HepG2 (cell line): ENCODE data around the gene UGT1A3. TPM values are rescaled to one million over a fixed set of nuclear protein-coding genes. Genes with fewer than 3 reads are reported as not detected.

Source experiments
- ATAC-seq: fragments of 200-7000 bp; cut with Tn5 transposase; 3 replicates; pipeline ENCODE4 v1.9.1; 2020; ENCODE audit warnings: mild to moderate bottlenecking, moderate library complexity
- BruUV-seq: library from RNA; stranded (reverse); fragments of 400-500 nt; replicated peaks from 2 replicates; lab custom pipeline; 2021; lab: Mats Ljungman, UMichigan
- CTCF ChIA-PET: fragments of 300-600 bp; formaldehyde crosslinking; extraction: SDS; loops from one replicate; lab custom pipeline; 2021; ENCODE audit warnings: low total read pairs, inconsistent platforms, low intra/inter-chr PET ratio; lab: Yijun Ruan, JAX
- POLR2A ChIA-PET: fragments of 350-600 bp; sonication (Branson Sonifier 250); formaldehyde crosslinking; loops from one replicate; lab custom pipeline; 2020; ENCODE audit warnings: antibody characterized with exemption, inconsistent platforms; lab: Yijun Ruan, JAX
- DNase-seq: peaks from one replicate; pipeline ENCODE4 v3.0.0-alpha.2; 2015; ENCODE audit warnings: low spot score
- FAIRE-seq: peaks from 3 replicates; lab custom pipeline; 2011; peaks lifted over from hg19 to GRCh38; lab: Jason Lieb, UNC
- H2AFZ ChIP-seq: one replicate; pipeline ENCODE4 v1.6.1; 2011; ENCODE audit warnings: low read length, inconsistent platforms
- H3K27ac ChIP-seq: fragments of 300-600 bp; 3 replicates; pipeline ENCODE4 v1.8.0; 2011; ENCODE audit warnings: mixed run types, mild to moderate bottlenecking, mixed read lengths, low read length, inconsistent platforms; ENCODE audit not compliant: insufficient read depth; ENCODE audit errors: extremely low read length
- H3K27me3 ChIP-seq, 2 experiments: fragments of 200-600 bp in 1 of 2; 2 replicates in 1 of 2; 3 replicates in 1 of 2; pipeline versions ENCODE4 v1.6.0 to v1.8.0; 2011; ENCODE audit warnings: low read length in 2 of 2, mild to moderate bottlenecking in 2 of 2, moderate library complexity in 2 of 2, inconsistent platforms in 1 of 2; ENCODE audit not compliant: insufficient read depth in 2 of 2, control insufficient read depth in 1 of 2
- H3K36me3 ChIP-seq, 2 experiments: fragments of 200-600 bp in 1 of 2; replicated peaks in 1 of 2; 2 replicates in 1 of 2; 3 replicates in 1 of 2; pipeline versions ENCODE4 v1.5.1 to v1.8.0; 2011; ENCODE audit warnings: low read length in 2 of 2, inconsistent platforms in 1 of 2; ENCODE audit not compliant: insufficient read depth in 2 of 2, control insufficient read depth in 1 of 2
- H3K4me1 ChIP-seq: 2 replicates; pipeline ENCODE4 v1.5.1; 2012; ENCODE audit warnings: low read length, inconsistent platforms; ENCODE audit not compliant: insufficient read depth
- H3K4me2 ChIP-seq: 2 replicates; pipeline ENCODE4 v1.6.0; 2011; ENCODE audit warnings: low read depth, low read length, inconsistent platforms
- H3K4me3 ChIP-seq, 3 experiments: fragments of 200-600 bp in 1 of 3; sonication (generic), shearing (Covaris generic) in 1 of 3; replicated peaks in 1 of 3; 2 replicates each; pipeline ENCODE4 v1.5.1; 2011 to 2016; ENCODE audit warnings: low read length in 3 of 3, inconsistent platforms in 2 of 3, low read depth in 2 of 3, mild to moderate bottlenecking in 2 of 3, control low read depth in 1 of 3, mixed read lengths in 1 of 3; ENCODE audit not compliant: insufficient read depth in 1 of 3
- H3K79me2 ChIP-seq: one replicate; pipeline ENCODE4 v1.6.1; 2011; ENCODE audit warnings: low read length, inconsistent platforms; ENCODE audit not compliant: insufficient read depth
- H3K9ac ChIP-seq: 2 replicates; pipeline ENCODE4 v1.6.0; 2011; ENCODE audit warnings: mild to moderate bottlenecking, low read depth, low read length, inconsistent platforms; ENCODE audit not compliant: insufficient read depth
- H3K9me3 ChIP-seq: 2 replicates; pipeline ENCODE4 v1.5.1; 2012; ENCODE audit warnings: mild to moderate bottlenecking, low read length
- H4K20me1 ChIP-seq: 2 replicates; pipeline ENCODE4 v1.6.0; 2011; ENCODE audit warnings: inconsistent platforms, mild to moderate bottlenecking, low read length, moderate library complexity; ENCODE audit not compliant: insufficient read depth
- DR1 ChIP-seq: sonication (generic); formaldehyde crosslinking; IDR thresholded peaks from 2 replicates; pipeline ENCODE4 v1.8.0; 2021; ENCODE audit warnings: mild to moderate bottlenecking, missing genetic modification reagents, inconsistent platforms
- GFI1 ChIP-seq: sonication (generic); formaldehyde crosslinking; IDR thresholded peaks from 2 replicates; pipeline ENCODE4 v1.5.0; 2020; ENCODE audit warnings: missing genetic modification reagents, mild to moderate bottlenecking, borderline replicate concordance
- HCFC1 ChIP-seq: fragments of 150-350 bp; IDR thresholded peaks from 2 replicates; pipeline ENCODE4 v1.6.1; 2014; ENCODE audit warnings: low read depth, low read length
- NAIF1 ChIP-seq: sonication (generic); formaldehyde crosslinking; IDR thresholded peaks from 2 replicates; pipeline ENCODE4 v1.5.0; 2020; ENCODE audit warnings: mild to moderate bottlenecking, missing genetic modification reagents, borderline replicate concordance
- NR1H2 ChIP-seq: sonication (generic); formaldehyde crosslinking; IDR thresholded peaks from 2 replicates; pipeline ENCODE4 v1.8.1; 2022; ENCODE audit warnings: low read depth, missing genetic modification reagents, borderline replicate concordance
- ZFP37 ChIP-seq: sonication (generic); formaldehyde crosslinking; IDR thresholded peaks from 2 replicates; pipeline ENCODE4 v1.4.0; 2020; ENCODE audit warnings: missing genetic modification reagents, borderline replicate concordance
- ZNF234 ChIP-seq: sonication (generic); formaldehyde crosslinking; conservative IDR thresholded peaks from 2 replicates; pipeline ENCODE4 v1.5.1; 2020; ENCODE audit warnings: mild to moderate bottlenecking, missing genetic modification reagents
- ZNF280B ChIP-seq: sonication (generic); formaldehyde crosslinking; IDR thresholded peaks from 2 replicates; pipeline ENCODE4 v1.5.0; 2020; ENCODE audit warnings: missing genetic modification reagents, mild to moderate bottlenecking, borderline replicate concordance
- ZNF543 ChIP-seq: sonication (generic); formaldehyde crosslinking; IDR thresholded peaks from 2 replicates; pipeline ENCODE4 v1.4.0; 2020; ENCODE audit warnings: mild to moderate bottlenecking, missing genetic modification reagents
- ZNF670 ChIP-seq: sonication (generic); formaldehyde crosslinking; IDR thresholded peaks from 2 replicates; pipeline ENCODE4 v1.8.0; 2022; ENCODE audit warnings: mild to moderate bottlenecking, missing genetic modification reagents, borderline replicate concordance
- ZNF672 ChIP-seq: sonication (generic); formaldehyde crosslinking; IDR thresholded peaks from 2 replicates; pipeline ENCODE4 v1.8.1; 2022; ENCODE audit warnings: missing genetic modification reagents
- WGBS: methylation state at CpG from one replicate; pipeline ENCODE4 v1.1.6; 2017; ENCODE audit warnings: low lambda C conversion rate; 5-methylcytosine and 5-hydroxymethylcytosine counted together
- in situ Hi-C: cut with HindIII; loops from 2 replicates; pipeline ENCODE4 v1.10.0; 2017; ENCODE audit warnings: low pct_unique_long_range_greater_than_20kb; ENCODE audit not compliant: extremely low pct_ligation_motif_present
- intact Hi-C: fragments of 100-400 bp; cut with micrococcal nuclease; formaldehyde crosslinking; loops from one replicate; pipeline ENCODE4 v1.10.0; 2022; ENCODE audit not compliant: unreplicated experiment
- polyA plus RNA-seq, 8 experiments: library from polyadenylated mRNA; depleted of rRNA in 3 of 8; stranded (reverse) in 7 of 8; unstranded in 1 of 8; fragments of >200 nt; fragmentation: Illumina TruSeq in 4 of 8; extraction: Trizol in 4 of 8; gene quantifications; 2 replicates each; pipeline versions ENCODE4 v1.2.1 to v1.2.3, GENCODE V29; 2011 to 2016; ENCODE audit warnings: low read depth in 4 of 8, missing spikeins in 1 of 8, mixed read lengths in 1 of 8; ENCODE audit not compliant: insufficient read depth in 1 of 8
- total RNA-seq, 5 experiments: library from RNA; depleted of rRNA; stranded (reverse); fragments of >200 nt; fragmentation: Illumina TruSeq; extraction: Trizol; gene quantifications; 2 replicates each; pipeline ENCODE4 v1.2.3, GENCODE V29; 2016; ENCODE audit warnings: low read depth in 1 of 5
- TF ChIP-seq, protein P1 (sequence below): sonication (generic); formaldehyde crosslinking; conservative IDR thresholded peaks from 2 replicates; pipeline ENCODE4 v1.4.0; 2020; ENCODE audit warnings: missing genetic modification reagents
- TF ChIP-seq, protein P2 (sequence below): sonication (generic); formaldehyde crosslinking; IDR thresholded peaks from 2 replicates; pipeline ENCODE4 v1.4.0; 2020; ENCODE audit warnings: mild to moderate bottlenecking, missing genetic modification reagents

Gene UGT1A3
- total and polyA plus RNA-seq, 2 of the 13 experiments (the other 11 are each of a cell fraction or from before 2014, with no cell fraction given) = not detected

GRCh38 chr2:233679196-233679595, 49.6 kb upstream of the UGT1A3 start:
- WGBS = 38% methylated on average over 4 of the region's 4 CpGs
- H3K4me3 ChIP-seq = no peak overlapping the region
- intact Hi-C loops (no loop called here), in situ Hi-C loops (no loop called here)
- H3K9me3 ChIP-seq = no peaks in the 10 kb centered on the region
- no peak overlapping the region for H3K4me2 ChIP-seq
- no peaks in the 10 kb centered on the region for H3K79me2 ChIP-seq
- H3K27ac ChIP-seq = no peak overlapping the region
- DNase-seq (no peak), ATAC-seq (no peak), FAIRE-seq (no peak)
- no peaks in the 10 kb centered on the region for H4K20me1 ChIP-seq
- H2AFZ ChIP-seq = no peak overlapping the region
- TF ChIP-seq ZNF234 (CRISPR knock-in tag) (no peak), DR1 (no peak), ZNF672 (no peak), ZNF280B (no peak)
- no peak overlapping the region for H3K9ac ChIP-seq
- H3K36me3 ChIP-seq = no peaks in the 10 kb centered on the region
- no peaks in the 10 kb centered on the region for H3K27me3 ChIP-seq
- POLR2A ChIA-PET = no interaction called here
- CTCF ChIA-PET = no interaction called here
- no TSS peak for BruUV-seq
- H3K4me1 ChIP-seq = no peaks in the 10 kb centered on the region

DNA sequence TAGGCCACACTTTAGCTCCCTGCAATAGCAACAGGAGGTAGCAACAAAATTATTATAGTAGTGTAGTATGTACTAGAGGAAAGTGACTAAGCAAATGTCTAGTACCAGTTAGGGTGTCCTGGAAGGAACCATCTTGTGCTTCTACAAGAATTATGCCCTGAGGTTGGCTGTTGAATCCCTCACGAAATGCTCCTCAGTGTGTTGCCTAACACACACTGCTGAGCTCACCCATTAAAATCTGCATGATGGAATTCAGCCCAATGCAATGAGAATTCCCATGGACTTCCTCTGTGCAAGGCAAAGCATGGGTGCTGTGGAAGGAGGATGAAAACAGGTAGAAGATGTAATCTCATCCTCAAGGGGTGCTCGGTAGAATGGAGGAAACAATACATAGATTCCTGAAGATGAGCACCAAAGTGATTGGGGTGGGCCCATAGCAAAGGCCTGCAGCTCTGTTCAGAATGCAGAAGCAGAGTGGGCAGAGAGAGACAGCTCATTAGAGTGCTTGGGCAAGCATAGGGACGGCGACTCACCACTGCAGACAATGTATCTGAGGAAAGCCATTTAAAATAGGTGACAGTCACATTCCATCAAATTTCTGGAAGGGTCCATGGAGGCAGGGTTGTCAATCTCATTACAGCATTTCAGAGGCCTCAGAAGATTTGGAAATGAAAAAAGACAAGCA, 48.3 kb upstream of the UGT1A3 start:
- WGBS = 56% methylated on average over 4 of the region's 4 CpGs
- Histone ChIP-seq H3K36me3 (no peaks in the 10 kb centered on the region), H3K4me2 (no peak overlapping the region), H3K79me2 (no peaks in the 10 kb centered on the region), H3K4me3 (no peak overlapping the region), H3K27me3 (no peaks in the 10 kb centered on the region), H2AFZ (no peak overlapping the region), H3K9me3 (no peaks in the 10 kb centered on the region), H3K4me1 (no peaks in the 10 kb centered on the region), H3K27ac (no peak overlapping the region), H3K9ac (no peak overlapping the region), H4K20me1 (no peaks in the 10 kb centered on the region)
- no peak for FAIRE-seq
- in situ Hi-C loops = no loop called here
- intact Hi-C loops = no loop called here
- DNase-seq = no peak
- no peak for ATAC-seq
- POLR2A ChIA-PET = no interaction called here
- CTCF ChIA-PET = no interaction called here
- BruUV-seq = no TSS peak
- TF ChIP-seq NAIF1 (no peak), HCFC1 (no peak), NR1H2 (CRISPR knock-in tag) (no peak), GFI1 (CRISPR knock-in tag) (no peak), ZFP37 (CRISPR knock-in tag) (no peak), ZNF670 (CRISPR knock-in tag) (no peak), ZNF543 (no peak)
- TF ChIP-seq, protein P1, sequence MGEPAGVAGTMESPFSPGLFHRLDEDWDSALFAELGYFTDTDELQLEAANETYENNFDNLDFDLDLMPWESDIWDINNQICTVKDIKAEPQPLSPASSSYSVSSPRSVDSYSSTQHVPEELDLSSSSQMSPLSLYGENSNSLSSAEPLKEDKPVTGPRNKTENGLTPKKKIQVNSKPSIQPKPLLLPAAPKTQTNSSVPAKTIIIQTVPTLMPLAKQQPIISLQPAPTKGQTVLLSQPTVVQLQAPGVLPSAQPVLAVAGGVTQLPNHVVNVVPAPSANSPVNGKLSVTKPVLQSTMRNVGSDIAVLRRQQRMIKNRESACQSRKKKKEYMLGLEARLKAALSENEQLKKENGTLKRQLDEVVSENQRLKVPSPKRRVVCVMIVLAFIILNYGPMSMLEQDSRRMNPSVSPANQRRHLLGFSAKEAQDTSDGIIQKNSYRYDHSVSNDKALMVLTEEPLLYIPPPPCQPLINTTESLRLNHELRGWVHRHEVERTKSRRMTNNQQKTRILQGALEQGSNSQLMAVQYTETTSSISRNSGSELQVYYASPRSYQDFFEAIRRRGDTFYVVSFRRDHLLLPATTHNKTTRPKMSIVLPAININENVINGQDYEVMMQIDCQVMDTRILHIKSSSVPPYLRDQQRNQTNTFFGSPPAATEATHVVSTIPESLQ (CRISPR knock-in tag) = no peak
- TF ChIP-seq, protein P2, sequence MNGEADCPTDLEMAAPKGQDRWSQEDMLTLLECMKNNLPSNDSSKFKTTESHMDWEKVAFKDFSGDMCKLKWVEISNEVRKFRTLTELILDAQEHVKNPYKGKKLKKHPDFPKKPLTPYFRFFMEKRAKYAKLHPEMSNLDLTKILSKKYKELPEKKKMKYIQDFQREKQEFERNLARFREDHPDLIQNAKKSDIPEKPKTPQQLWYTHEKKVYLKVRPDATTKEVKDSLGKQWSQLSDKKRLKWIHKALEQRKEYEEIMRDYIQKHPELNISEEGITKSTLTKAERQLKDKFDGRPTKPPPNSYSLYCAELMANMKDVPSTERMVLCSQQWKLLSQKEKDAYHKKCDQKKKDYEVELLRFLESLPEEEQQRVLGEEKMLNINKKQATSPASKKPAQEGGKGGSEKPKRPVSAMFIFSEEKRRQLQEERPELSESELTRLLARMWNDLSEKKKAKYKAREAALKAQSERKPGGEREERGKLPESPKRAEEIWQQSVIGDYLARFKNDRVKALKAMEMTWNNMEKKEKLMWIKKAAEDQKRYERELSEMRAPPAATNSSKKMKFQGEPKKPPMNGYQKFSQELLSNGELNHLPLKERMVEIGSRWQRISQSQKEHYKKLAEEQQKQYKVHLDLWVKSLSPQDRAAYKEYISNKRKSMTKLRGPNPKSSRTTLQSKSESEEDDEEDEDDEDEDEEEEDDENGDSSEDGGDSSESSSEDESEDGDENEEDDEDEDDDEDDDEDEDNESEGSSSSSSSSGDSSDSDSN (CRISPR knock-in tag) = no peak
